Measurements from ENCODE around the gene MYBL2. TPM values are rescaled to one million over a fixed set of nuclear protein-coding genes. Genes with fewer than 3 reads are reported as not detected.

MYBL2 gene
- total RNA-seq, 1 donor from 2014 or later: 24.3 TPM

Other genes starting within 250 kb of the MYBL2 start
- gene SRSF6, start 209.2 kb upstream of the MYBL2 start, total RNA-seq: 298 to 316 TPM (median 309 TPM) in 3 replicates
- 44.3 to 46.7 TPM (median 45.8 TPM) in 3 replicates for gene L3MBTL1, start 159.4 kb upstream of the MYBL2 start, total RNA-seq
- 7.3 to 10.5 TPM (median 9.9 TPM) in 3 replicates for gene SGK2, start 108.1 kb upstream of the MYBL2 start, total RNA-seq
- gene IFT52, start 76.2 kb upstream of the MYBL2 start, total RNA-seq: 41.6 to 44.7 TPM (median 42.3 TPM) in 3 replicates
- gene GTSF1L, start 59.9 kb downstream of the MYBL2 start, total RNA-seq: not detected in 3 replicates
- gene TOX2, start 247.7 kb downstream of the MYBL2 start, total RNA-seq: 0.64 to 0.94 TPM (median 0.70 TPM) in 3 replicates